HTR-8/SVneo (cell line): ENCODE data around the gene AASS.
A peak's percentile ranks its signal among the peaks of the same experiment; 100 is the strongest.

Experiments
- DNase-seq: peaks from one replicate; pipeline ENCODE4 v3.0.0; 2011; ENCODE audit warnings: low spot score, mixed read lengths; ENCODE audit not compliant: insufficient read length
- FAIRE-seq: peaks from 2 replicates; lab custom pipeline; 2011; peaks lifted over from hg19 to GRCh38; lab: Jason Lieb, UNC

Gene AASS

GRCh38 chr7:122132341-122132740 lies 11.7 kb downstream of the AASS start:
- FAIRE-seq: no peak

GRCh38 chr7:122123746-122124145 lies 20.3 kb downstream of the AASS start:
- FAIRE-seq (no peak), DNase-seq (no peak)

More at GRCh38 chr7:122132341-122132740, 11.7 kb downstream of the AASS start:
- no peak for DNase-seq

GRCh38 chr7:122118757-122119156 lies 25.3 kb downstream of the AASS start:
- no peak for FAIRE-seq
- DNase-seq: no peak

GRCh38 chr7:122103064-122103463 lies 41.0 kb downstream of the AASS start:
- FAIRE-seq (no peak), DNase-seq (no peak)

GRCh38 chr7:122100021-122100420 lies 44.0 kb downstream of the AASS start:
- no peak for FAIRE-seq

GRCh38 chr7:122095642-122096041 lies 48.4 kb downstream of the AASS start:
- DNase-seq (no peak), FAIRE-seq (no peak)

More at GRCh38 chr7:122100021-122100420, 44.0 kb downstream of the AASS start:
- DNase-seq: no peak

- DNase-seq: no peak
- no peak for FAIRE-seq
Observed at GRCh38 chr7:122094549-122094948, 49.5 kb downstream of the AASS start.

- peak; percentile 14 for DNase-seq
- FAIRE-seq: no peak
Observed at GRCh38 chr7:122092964-122093797, 50.9 kb downstream of the AASS start.

- FAIRE-seq (no peak), DNase-seq (no peak)
Observed at GRCh38 chr7:122082670-122083069, 61.4 kb downstream of the AASS start.

- DNase-seq (no peak), FAIRE-seq (no peak)
Observed at GRCh38 chr7:122082160-122082559, 61.9 kb downstream of the AASS start.

GRCh38 chr7:122073635-122074034 lies 70.4 kb downstream of the AASS start:
- FAIRE-seq: no peak
- DNase-seq: no peak

GRCh38 chr7:122072924-122073599 lies 71.0 kb downstream of the AASS start:
- no peak for DNase-seq
- FAIRE-seq: no peak

GRCh38 chr7:122072272-122072671 lies 71.8 kb downstream of the AASS start:
- no peak for FAIRE-seq
- DNase-seq: no peak

- FAIRE-seq (no peak), DNase-seq (no peak)
Observed at GRCh38 chr7:122070834-122071233, 73.2 kb downstream of the AASS start.

GRCh38 chr7:122070062-122070461 lies 74.0 kb downstream of the AASS start:
- no peak for DNase-seq
- FAIRE-seq: no peak

GRCh38 chr7:122068999-122069398 lies 75.0 kb downstream of the AASS start:
- DNase-seq: no peak
- no peak for FAIRE-seq

GRCh38 chr7:122068046-122068445 lies 76.0 kb downstream of the AASS start:
- DNase-seq (no peak), FAIRE-seq (no peak)

GRCh38 chr7:122067077-122067476 lies 77.0 kb downstream of the AASS start:
- DNase-seq (no peak), FAIRE-seq (no peak)

GRCh38 chr7:122064971-122065370 lies 79.1 kb downstream of the AASS start:
- DNase-seq: no peak
- no peak for FAIRE-seq

- FAIRE-seq (no peak), DNase-seq (no peak)
Observed at GRCh38 chr7:122063146-122063545, 80.9 kb downstream of the AASS start.

GRCh38 chr7:122059542-122059941 lies 84.5 kb downstream of the AASS start:
- DNase-seq (no peak), FAIRE-seq (no peak)
